ENCODE data around the gene ACBD3.

GRCh38 chr1:226203240-226203639, 16.7 kb upstream of the ACBD3 start:
- TF ChIP-seq CTCF (IDR thresholded peaks at IDR 0.05; ENCODE audit: low read depth, low read length, poor library complexity, severe bottlenecking) (no peak), EZH2phosphoT487 (IDR thresholded peaks at IDR 0.05; ENCODE audit: borderline replicate concordance, low read length) (no peak)

All from DOHH2 (cell line).